SH-SY5Y (cell line): Measurements from ENCODE around the gene PRCD.

ENCODE experiments used
- GATA2 ChIP-seq: IDR thresholded peaks from 2 replicates; pipeline ENCODE4 v1.6.1; 2011; ENCODE audit warnings: mild to moderate bottlenecking, low read depth, low read length
- GATA3 ChIP-seq: IDR thresholded peaks from 2 replicates; pipeline ENCODE4 v1.6.1; 2011; ENCODE audit warnings: low read depth, mild to moderate bottlenecking, low read length, moderate library complexity

- no peak for TF ChIP-seq GATA3
- TF ChIP-seq GATA2 = no peak
These were observed 12.3 kb upstream of the PRCD start for GRCh38 chr17:76527430-76528111.
